Upper lobe of left lung (tissue), 4 donors: ENCODE measurements around the gene KRTAP17-1.

ENCODE experiments used
- POLR2A ChIP-seq, 4 donors: fragments of 450-650 bp; IDR thresholded peaks; one replicate each; pipeline ENCODE4 v1.5.1; 2016 to 2017; ENCODE audit warnings: antibody characterized with exemption in 4 of 4, mild to moderate bottlenecking in 2 of 4
- POLR2AphosphoS5 ChIP-seq, 2 donors: sonication (generic); formaldehyde crosslinking; IDR thresholded peaks; one replicate each; pipeline ENCODE4 v1.5.1; 2017; ENCODE audit warnings: antibody characterized with exemption in 2 of 2
- TF ChIP-seq, protein P1 (sequence below), 6 experiments: fragments of 450-650 bp in 4 of 6; fragments of 200-600 bp in 2 of 6; sonication (generic) in 2 of 6; IDR thresholded peaks; one replicate each; pipeline ENCODE4 v1.5.1; 2016 to 2019; ENCODE audit warnings: antibody characterized with exemption in 6 of 6

DNA sequence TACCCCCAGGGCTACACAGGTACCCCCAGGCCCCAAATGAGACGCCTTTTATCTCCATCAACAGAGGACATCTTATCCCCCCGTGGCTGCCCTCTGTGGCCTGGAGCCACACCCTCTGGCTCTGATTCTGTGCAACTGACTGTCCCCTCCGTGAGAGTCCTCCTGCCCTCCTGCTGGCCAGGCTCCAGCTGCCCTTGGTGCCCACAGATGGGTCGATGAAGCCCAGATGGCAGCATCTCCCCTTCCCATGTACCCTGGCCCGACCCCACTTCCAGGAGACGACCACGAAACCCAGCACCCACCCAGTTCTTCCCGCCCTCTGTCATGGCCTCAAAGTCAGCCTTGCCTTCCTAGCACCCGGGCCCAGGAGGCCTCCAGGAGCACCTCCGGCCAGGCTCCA is 9.6 kb upstream of the KRTAP17-1 start:
- TF ChIP-seq POLR2A (IDR thresholded peaks at IDR 0.05), result no peak
- no peak for TF ChIP-seq POLR2AphosphoS5 (IDR thresholded peaks at IDR 0.05)
- TF ChIP-seq, protein P1, sequence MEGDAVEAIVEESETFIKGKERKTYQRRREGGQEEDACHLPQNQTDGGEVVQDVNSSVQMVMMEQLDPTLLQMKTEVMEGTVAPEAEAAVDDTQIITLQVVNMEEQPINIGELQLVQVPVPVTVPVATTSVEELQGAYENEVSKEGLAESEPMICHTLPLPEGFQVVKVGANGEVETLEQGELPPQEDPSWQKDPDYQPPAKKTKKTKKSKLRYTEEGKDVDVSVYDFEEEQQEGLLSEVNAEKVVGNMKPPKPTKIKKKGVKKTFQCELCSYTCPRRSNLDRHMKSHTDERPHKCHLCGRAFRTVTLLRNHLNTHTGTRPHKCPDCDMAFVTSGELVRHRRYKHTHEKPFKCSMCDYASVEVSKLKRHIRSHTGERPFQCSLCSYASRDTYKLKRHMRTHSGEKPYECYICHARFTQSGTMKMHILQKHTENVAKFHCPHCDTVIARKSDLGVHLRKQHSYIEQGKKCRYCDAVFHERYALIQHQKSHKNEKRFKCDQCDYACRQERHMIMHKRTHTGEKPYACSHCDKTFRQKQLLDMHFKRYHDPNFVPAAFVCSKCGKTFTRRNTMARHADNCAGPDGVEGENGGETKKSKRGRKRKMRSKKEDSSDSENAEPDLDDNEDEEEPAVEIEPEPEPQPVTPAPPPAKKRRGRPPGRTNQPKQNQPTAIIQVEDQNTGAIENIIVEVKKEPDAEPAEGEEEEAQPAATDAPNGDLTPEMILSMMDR (IDR thresholded peaks at IDR 0.05), result no peak
